ENCODE measurements around the gene UBE2G2. TPM values are rescaled to one million over a fixed set of nuclear protein-coding genes. Genes with fewer than 3 reads are reported as not detected.

The UBE2G2 gene
- total RNA-seq, 1 donor from 2014 or later = 65.8 TPM

DNA sequence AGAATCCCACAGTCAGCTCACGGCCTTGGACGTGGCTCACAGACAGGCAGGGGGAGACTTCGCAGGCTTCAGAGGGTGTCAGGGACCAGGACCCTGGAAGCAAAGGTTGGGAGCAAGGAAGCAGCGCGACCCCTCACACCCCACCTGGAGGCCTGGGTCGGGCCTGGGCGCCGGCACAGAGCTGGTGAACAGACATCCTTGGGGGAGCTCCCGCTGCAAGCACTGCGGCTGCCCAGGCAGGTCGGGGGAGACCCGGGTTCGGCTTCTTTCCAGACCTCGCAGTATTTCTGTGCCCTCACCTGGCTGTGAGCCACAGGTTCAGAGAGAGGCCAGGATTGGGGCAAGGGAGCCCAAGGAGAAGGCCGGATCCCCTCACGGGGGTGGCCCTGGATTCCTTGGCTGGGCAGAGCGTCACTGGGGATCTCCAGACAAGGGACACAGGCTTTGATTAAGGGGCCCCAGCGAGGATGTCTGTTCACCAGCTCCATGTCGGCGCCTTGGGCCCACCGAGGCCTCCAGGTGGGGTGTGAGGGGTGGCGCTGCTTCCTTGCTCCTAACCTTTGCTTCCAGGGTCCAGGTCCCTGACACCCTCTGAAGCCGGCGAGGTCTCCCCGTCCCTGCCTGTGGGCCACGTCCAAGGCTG, 52.4 kb downstream of the UBE2G2 start:
- DNase-seq = no peak

- no peak for DNase-seq
These were observed 53.0 kb downstream of the UBE2G2 start for GRCh38 chr21:44748621-44749020.

DNA sequence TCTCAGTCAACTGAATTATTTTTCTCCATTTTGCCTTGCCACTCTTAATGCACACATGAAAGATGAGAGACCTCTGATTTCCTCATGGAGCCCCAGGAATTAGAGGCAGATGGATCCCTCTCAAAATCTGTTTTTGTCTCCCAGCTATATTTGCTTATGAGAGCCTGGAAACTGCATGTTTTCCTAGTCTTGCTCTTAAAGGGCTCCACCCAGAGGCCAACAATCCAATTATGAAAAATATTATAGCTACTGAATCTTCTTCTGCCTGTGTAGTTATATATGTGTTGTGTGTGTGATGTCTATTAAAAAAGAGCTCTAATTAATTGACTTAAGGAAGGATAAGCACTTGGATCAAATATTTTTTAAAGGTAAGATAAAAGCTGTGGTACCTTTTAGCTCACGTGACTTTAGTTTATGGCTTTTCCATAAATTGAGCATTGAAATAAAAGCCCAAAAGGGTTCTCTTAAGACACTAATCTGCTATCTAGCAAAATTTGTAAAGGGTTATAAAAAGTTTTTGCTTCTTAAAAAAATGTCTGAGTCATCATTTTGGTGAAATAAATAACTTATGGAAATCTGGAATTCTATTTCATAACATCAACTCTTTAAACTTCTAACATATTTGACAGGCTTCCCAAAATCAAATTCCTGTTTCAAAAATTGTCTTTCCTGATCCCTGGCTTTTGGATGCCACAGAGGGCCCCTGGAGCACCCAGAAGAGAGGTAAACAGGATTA, 59.0 kb downstream of the UBE2G2 start:
- no peak for DNase-seq

- no peak for DNase-seq
These were observed 59.7 kb downstream of the UBE2G2 start for GRCh38 chr21:44741921-44742320.

DNA sequence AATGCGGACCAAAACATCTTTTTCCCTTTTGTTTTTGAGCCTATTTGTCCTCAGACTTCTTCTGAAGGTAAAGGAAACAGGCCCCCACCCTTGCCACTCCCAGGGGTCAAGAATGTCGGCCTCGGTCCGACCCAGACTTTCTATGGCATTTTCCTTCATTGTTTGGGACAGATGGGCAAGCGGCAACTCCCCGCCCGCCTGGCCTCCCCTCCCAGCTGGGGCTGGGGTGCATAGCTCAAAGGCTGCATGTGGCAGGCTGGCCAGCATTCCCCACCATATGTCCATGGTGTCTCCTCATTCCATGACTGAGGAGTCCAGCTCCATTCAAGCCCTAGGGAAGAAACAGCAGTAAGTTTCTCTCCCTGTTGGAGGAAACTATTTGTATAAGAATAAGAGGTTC, 60.9 kb downstream of the UBE2G2 start:
- DNase-seq = no peak

DNA sequence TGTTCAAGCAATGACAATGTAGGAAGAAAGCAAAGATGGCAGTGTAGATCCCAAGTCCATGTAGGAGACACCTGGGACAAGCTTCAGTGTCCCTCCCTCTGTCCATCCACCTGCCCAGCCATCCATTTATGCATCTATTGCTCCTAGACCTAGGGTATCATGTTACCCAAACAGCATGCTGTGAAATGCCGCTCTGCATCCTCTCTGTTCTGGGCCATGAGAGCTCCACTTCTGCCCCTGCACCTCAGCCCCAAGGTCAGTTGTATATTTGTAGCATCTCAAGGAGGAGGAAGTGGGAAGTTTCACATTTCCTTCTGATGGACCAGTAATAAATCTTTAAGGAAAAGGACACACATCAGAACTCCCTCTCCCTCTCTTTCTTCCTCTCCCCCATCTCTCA, 62.3 kb downstream of the UBE2G2 start:
- no peak for DNase-seq

- no peak for DNase-seq
These were observed 63.0 kb downstream of the UBE2G2 start for GRCh38 chr21:44738621-44739020.

GRCh38 chr21:44737706-44738354, 63.8 kb downstream of the UBE2G2 start:
- no peak for DNase-seq

GRCh38 chr21:44736291-44737004, 65.2 kb downstream of the UBE2G2 start:
- DNase-seq = no peak

DNA sequence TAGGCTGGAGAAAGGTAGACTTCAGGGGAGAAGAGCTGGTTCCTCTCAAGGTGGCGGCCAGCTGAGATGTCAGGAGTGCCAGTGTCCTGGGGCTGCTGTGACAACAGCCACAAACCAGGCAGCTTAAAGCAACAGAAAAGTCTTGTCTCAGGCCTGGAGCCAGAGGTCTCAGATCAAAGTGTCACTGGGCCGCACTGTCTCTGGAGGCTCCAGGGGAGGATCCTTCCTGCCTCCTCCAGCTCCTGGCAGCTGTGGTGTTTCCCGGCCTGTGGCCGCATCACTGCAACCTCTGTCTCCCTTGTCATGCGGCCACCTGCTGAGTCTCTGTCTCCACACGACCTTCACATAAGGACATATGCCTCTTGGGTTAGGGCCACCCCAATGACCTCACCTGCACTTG, 65.8 kb downstream of the UBE2G2 start:
- no peak for DNase-seq

- DNase-seq = no peak
These were observed 66.8 kb downstream of the UBE2G2 start for GRCh38 chr21:44734841-44735240.

DNA sequence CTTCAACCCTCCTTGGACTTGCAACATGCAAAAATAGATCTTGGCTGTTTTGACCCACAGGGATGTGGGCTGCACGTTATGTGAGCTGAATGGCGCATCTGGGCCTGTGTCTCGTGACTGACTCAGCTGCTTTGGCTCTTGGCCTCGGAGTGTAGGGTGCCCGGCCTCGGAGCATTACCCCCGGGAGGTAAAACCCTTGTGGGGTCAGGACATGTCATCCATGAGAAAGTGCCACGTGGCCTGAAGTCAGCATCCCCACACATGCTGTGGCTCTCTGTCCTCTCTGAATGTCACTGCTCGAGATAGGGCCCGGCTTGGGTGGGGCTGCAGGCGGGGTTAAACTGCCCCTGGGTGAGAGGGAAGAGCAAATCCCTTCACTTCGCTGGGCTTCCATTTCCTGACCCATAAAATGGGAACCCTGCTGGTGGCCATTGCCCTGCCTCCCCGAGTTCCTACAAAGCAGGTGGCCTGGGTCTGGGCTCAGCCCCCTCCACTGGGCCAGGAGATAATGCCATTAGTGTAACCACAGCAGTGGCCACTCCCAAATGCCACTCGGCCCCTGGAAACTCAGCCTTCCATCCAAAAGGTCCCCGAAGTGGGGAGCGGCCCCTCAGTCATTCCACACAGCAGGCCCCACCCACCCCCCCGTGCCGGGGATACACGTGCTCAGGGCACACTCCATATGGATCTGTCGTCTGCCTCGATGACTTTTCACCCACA, 67.4 kb downstream of the UBE2G2 start:
- no peak for DNase-seq

- no peak for DNase-seq
These were observed 68.7 kb downstream of the UBE2G2 start for GRCh38 chr21:44732956-44733355.

GRCh38 chr21:44732263-44732662, 69.4 kb downstream of the UBE2G2 start:
- DNase-seq = no peak

GRCh38 chr21:44730951-44731579, 70.6 kb downstream of the UBE2G2 start:
- DNase-seq = no peak

- no peak for DNase-seq
These were observed 71.6 kb downstream of the UBE2G2 start for GRCh38 chr21:44730028-44730395.

- no peak for DNase-seq
These were observed 72.1 kb downstream of the UBE2G2 start for GRCh38 chr21:44729336-44730027.

GRCh38 chr21:44728716-44729115, 72.9 kb downstream of the UBE2G2 start:
- DNase-seq = no peak

DNA sequence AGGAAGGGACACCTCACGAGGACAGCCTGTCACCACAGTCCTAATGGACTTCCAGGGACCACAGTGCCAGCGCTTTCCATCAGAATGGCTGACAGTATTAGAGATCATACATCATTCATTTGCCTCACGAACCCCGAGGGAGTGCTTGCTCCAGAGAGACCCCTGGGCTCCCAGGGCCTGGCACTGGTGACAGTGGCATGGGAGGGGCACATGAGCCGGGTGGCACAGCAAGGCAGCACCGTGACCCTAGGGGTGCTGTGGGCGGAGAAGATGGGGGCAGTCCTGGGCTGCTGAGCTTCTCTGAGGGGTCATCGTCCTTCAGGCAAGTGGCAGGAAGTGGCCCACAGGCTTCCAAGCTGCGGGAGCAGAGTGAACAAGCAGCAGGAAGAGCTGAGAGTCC, 73.9 kb downstream of the UBE2G2 start:
- DNase-seq = no peak

GRCh38 chr21:44727321-44727720, 74.3 kb downstream of the UBE2G2 start:
- DNase-seq = no peak

- DNase-seq = no peak
These were observed 74.8 kb downstream of the UBE2G2 start for GRCh38 chr21:44726826-44727225.
